Cortex of kidney (tissue), 1 donor: ENCODE results near the gene SCGB3A1.

Source experiments
- DNase-seq: peaks from one replicate; lab custom pipeline; 2025; lab: John Stamatoyannopoulos, UW

SCGB3A1 gene

GRCh38 chr5:180586870-180587269, 4.4 kb downstream of the SCGB3A1 start:
- DNase-seq, result no peak

DNA sequence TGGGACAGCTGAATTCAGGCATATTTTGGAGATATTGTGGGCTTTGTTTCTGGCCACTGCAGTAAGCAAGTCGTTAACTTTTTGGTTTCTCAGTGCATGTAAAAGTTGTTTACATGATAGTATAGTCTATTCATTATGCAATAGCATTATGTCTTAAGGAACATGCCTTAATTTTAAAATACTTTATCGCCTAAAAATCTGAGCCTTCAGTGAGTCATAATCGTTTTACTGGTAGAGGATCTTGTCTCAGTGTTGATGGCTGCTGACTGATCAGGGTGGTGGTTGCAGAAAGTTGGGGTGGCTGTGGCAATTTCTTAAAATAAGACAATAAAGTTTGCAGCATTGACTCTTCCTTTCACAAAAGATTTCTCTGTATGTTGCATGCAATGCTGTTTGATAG, 5.1 kb downstream of the SCGB3A1 start:
- no peak for DNase-seq

DNA sequence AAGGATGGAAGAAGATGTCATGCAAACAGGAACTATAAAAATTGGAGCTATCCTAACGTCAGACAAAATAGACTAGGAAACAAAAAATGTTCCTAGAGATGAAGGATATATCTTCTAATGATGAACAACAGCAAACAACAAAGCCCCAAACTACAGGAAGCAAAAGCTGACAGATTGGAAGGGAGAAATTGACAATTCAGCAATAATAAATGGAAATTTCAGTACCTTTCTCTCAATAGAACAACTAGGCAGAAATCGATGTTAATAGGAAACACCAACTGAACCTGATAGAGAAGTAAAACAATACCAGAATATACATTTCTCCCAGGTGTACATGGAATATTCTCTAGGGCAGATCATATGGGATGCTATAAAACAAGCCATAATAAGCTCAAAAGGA, 7.6 kb downstream of the SCGB3A1 start:
- DNase-seq, result no peak

DNA sequence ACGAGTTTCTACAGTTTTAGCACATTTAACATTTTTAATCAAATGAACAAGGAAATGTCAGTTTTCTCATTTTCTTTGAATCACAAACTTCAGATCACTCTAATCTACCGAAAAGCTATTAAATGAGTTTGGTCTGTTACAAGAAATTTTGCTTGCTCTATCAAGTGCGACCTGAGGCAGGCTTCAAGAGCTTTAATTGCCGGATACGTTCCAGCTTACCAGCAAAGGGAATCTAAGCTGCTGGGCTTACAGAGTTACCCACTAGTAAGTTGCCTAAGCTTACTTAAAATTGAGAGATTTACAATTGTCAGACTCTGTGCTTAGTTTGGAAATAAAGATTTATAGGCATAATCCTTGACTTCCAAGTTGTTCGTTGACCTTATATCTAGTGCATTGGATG, 10.6 kb downstream of the SCGB3A1 start:
- DNase-seq, result no peak

GRCh38 chr5:180575571-180575970, 15.7 kb downstream of the SCGB3A1 start:
- no peak for DNase-seq

- no peak for DNase-seq
Measured at GRCh38 chr5:180568914-180569313, 22.4 kb downstream of the SCGB3A1 start.

DNA sequence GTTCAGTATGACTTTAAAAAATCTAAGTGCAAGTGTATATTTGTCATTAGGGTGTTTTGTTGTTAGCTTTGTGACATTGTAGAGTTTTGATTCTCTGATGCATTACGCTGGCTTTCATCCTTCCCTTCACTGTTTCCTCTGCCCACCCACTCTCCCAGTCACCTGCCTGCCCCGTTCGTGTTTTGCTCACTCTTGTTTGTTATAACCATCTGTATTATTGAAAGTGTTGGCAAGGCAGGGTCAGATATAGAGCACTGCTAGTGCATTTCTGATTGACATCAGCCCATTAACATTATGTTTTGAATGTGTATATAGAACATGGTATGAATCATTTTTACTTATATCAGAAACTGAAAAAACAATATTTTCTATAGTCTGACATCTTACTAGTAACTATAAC, 27.3 kb downstream of the SCGB3A1 start:
- no peak for DNase-seq

GRCh38 chr5:180558232-180558631, 33.1 kb downstream of the SCGB3A1 start:
- DNase-seq, result no peak

- DNase-seq, result no peak
Measured at GRCh38 chr5:180557217-180557809, 34.0 kb downstream of the SCGB3A1 start.

- no peak for DNase-seq
Measured at GRCh38 chr5:180555168-180555921, 36.0 kb downstream of the SCGB3A1 start.

GRCh38 chr5:180553530-180553929, 37.8 kb downstream of the SCGB3A1 start:
- DNase-seq, result no peak

DNA sequence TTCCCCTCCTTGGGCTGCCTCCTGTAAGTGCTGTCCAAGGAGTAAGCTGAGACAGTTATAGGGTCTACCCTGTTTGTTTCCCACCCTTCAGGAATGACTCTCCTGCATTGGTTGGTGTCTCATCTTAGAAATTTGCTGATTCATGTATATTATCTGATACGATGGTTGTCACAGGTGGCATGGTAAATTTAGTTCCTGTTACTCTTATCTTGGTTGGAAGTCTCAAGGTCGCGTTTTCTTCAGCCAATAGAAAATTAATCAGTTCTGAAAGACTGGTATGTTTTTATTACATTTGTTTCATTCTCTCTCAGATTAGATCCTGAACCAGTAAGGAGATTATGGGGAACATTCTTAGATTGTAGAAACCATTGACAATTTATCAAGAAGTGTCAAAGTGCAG, 42.7 kb downstream of the SCGB3A1 start:
- no peak for DNase-seq

DNA sequence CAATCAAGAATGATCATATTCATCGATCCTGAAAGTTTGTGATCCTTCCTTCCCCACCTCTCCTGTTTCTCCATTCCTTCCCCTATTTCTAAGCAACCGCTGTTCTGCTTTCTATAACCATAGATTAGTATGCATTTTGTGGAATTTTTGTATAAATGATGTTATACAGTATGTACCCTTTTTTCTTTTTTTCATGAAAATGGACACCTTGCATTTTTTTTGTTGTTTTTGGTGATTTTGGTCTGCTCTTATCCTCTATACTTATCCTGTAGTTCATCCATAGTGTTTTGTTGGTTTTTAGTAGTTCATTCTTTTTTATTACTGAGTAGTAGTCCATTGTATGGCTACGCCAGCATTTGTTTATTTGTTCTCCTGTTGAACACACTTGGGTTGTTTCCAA, 46.1 kb downstream of the SCGB3A1 start:
- no peak for DNase-seq

DNA sequence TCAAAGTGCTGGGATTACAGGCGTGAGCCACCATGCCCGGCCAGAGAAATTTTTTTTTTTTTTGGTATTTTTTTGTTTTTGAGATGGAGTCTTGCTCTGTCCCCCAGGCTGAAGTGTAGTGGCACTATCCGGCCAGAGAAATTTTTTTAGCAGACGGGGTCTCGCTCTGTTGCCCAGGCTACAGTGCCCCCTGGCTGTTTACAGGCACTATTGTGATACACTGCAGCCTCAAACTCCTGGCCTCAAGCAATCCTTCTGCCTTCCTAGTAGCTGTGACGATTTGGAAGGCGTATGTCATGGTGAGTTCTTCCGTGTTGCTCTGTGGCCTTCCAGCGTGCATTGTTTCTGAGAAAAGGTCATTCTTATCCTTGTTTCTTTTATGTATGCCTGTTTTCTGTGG, 49.6 kb downstream of the SCGB3A1 start:
- no peak for DNase-seq
